GM18508 (cell line): Measurements from ENCODE around the gene DTYMK.

Experiments
- ATAC-seq: cut with Tn5 transposase; IDR thresholded peaks from one replicate; pipeline ENCODE4 v1.9.1; 2021; ENCODE audit warnings: moderate number of reproducible peaks; ENCODE audit not compliant: insufficient read depth, unreplicated experiment

Gene DTYMK

DNA sequence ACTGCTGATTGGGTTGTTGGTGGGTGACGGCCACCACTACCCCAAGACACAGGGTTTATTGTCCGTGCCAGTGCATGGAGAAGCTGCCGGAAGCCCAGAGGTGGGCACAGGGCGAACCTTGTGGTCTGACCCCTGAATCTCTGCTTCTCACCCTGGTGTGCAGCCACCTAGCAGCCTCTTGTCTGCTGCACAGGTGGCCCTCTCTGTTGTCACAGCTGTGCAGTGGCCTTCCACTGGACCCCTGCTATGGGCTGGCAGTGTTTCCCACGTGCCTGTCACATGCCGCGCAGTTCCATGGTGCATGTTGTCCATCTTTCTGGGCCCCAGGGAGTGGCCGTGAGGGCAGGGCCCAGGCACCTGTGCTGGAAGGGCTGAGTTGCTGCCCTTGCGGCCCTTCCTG lies 33.9 kb downstream of the DTYMK start:
- no peak for ATAC-seq

DNA sequence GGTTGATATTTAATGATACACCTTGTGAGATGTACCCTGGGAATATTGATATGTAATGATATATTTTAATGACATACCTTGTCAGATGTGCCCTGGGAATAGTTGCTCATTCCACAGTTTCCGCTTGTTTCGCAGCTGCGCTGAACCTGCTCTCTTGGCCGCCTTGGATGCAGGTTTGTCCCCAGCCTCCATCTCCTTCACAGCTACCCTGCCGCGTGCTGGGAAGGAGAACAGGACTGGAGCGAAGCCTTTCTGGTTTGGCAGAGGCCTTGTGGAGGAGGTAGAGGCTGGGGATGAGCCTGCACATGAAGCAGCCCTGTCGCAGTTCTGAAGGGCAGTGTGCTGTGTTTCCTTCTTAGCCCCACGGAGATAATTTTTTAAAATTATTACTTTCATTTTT lies 34.5 kb downstream of the DTYMK start:
- no peak for ATAC-seq

DNA sequence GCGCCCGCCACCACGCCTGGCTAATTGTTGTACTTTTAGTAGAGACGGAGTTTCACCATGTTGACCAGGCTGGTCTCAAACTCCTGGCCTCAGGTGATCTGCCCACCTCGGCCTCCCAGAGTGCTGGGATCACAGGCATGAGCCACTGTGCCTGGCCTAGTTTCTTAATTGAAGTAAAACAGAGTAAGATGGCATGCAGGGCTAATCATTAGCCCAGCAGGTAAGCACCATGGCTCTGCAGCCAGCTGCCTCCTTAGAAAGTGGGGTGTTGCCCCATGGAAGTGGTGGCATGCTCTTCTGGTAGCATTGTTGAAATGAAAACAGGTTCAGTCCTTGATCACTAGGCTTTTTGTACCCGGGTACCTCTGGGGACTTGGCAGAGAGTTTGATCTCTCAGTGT lies 36.7 kb downstream of the DTYMK start:
- ATAC-seq, result no peak

DNA sequence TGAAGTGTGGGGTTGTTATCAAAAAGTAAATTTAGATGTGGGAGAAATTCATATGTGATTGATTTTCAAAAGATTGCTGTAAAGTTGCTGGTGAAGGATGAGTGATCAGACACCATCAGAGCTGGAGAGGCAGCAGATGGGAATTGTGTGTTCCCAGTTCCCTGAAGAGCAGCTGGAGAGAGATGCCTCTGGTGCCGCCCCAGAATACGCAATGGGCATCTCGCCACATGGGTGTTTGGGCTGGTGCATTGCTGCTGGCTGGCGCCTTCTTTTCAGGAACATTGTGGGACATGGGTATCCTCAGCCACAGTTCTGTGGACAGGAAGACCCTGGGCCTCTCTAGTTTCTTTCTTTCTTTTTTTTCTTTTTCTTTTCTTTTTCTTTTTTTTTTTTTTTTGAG lies 37.2 kb downstream of the DTYMK start:
- no peak for ATAC-seq

DNA sequence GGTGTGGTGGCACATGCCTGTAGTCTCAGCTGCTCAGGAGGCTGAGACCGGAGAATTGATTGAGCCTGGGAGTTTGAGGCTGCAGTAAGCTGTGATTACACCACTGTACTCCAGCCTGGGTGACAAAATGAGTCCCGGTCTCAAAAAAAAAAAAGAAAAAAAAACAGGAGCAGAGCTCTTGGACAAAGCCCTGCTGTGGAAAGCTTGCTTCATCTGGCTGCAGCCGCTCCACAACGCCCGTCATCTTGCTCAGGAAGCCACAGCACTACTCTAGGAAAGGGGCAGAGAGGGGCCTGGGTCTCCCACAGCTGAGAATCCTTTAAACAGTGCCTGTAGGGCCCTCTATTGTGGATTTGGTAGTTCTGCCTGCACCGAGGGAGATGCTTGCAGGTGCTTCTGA lies 38.2 kb downstream of the DTYMK start:
- ATAC-seq, result no peak

DNA sequence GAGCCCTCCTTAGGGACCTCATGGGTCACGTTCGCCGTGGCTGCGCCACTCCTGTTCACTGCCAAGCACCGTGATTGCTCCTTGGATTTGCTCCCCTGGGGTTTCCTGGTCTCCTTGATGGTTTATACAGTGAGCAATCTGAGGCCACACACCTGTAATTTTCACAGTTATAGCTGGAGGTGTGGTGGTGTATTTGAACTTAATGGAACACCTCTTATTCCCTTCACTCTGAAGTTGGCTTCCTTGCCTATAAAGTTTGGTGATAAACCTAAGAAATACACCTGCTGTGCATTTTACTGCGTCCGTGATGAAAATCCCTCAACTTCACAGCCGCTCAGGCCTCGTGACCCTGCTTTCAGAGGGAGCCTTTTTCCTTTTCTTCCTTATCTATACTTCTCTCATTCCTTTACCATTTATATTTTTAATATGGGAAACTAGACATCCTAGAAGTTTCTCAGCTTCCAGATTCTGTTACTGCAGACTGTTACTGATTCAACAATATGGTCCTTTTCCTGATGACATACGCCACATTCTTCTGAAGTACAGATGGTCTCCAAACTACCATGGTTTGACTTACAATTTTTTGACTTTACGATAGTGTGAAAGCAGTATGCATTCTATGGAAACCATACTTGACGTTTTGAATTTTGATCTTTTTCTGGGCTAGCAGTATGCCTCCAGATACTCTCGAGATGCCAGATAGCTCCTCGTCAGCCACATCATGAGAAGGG lies 40.5 kb downstream of the DTYMK start:
- ATAC-seq, result no peak

GRCh38 chr2:241645056-241645914 lies 41.3 kb downstream of the DTYMK start:
- no peak for ATAC-seq

DNA sequence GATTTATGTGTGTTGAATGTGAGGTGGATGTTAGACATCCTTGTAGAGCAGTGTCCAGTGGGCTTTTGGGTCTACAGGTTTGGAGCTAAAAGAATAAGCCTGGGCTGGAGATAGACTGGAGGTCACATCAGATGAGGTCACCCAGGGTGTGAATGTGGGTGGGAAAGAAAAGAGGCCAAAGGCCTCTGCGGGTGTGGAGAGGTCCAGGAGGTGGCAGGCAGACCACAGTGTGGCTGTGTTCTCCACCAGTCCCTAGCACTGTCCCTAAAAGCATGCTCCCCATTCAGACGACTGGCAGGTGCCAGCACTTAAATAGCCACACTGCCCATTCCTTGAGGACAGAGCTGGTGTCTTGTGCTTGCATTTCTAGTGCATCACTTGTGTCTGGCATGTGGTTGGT lies 45.0 kb downstream of the DTYMK start:
- no peak for ATAC-seq

- no peak for ATAC-seq
Observed at GRCh38 chr2:241640165-241640795, 46.3 kb downstream of the DTYMK start.

DNA sequence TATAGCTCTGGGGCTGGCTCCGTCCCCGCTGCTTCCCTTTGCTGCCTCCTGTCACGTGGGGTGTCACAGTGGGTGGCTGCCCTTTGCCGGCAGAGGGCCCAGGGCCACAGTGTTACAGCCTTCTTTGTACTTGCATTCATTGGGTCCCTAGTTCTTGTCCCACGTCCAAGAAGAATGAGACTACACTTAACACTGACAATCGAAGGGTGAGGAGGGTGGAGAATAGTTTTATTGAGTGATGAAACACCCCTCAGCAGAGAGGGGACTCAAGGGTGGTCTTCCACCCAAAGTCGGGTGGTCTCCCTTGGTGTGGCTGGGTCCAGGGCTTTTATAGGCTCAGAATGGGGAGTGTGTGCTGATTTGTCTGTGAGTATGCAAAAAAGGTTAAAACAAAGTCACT lies 47.2 kb downstream of the DTYMK start:
- ATAC-seq, result no peak

DNA sequence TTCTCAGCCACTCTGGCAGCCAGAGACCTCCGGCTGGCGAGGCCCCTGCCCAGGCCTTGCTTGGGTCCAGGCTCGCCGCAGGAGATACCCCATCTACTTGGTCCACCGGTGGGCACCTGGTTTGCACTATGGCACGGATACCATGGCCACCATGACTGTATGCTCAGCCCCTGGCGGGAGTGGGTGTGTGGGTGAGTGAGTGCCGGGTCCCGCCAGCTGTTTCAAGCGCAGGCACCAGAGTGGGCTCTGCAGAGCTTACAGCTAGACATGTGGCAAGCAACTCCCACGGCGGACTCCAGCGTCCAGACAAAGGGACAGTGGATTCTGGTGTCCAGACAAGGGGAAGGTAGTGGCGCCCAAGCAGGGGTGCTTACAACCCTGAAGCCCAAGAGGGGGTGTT lies 47.7 kb downstream of the DTYMK start:
- ATAC-seq, result no peak

GRCh38 chr2:241637795-241638660 lies 48.6 kb downstream of the DTYMK start:
- ATAC-seq, result no peak

- ATAC-seq, result no peak
Observed at GRCh38 chr2:241637018-241637794, 49.4 kb downstream of the DTYMK start, which contains the start of the genes ATG4B and THAP4. Gene ATG4B, plus strand, starts transcription at chr2:241637693. Its CDS starts 22 bp downstream, at chr2:241637715. Gene THAP4, minus strand, starts transcription at chr2:241637158. Its CDS starts 141 bp downstream, at chr2:241637017.

GRCh38 chr2:241636182-241637017 lies 50.2 kb downstream of the DTYMK start:
- ATAC-seq, result no peak

DNA sequence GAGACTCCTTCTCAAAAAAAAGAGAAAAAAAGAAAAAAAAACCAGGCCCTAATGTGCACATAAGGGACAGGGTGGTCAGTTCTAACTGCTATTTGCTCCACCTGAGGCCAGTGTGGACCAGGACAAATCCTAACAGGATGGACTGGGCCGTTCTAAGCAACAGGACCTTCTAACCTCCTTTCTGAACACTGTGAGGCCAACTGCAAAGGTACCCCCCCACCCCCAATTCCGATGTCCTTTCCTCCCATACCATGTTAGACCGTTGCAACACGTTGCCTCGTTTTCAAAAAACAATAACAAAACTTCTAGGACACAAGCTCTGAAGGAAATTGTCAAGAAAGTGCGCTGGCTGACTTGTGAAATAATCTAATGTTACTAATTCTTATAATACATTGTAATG lies 50.9 kb downstream of the DTYMK start:
- no peak for ATAC-seq

- ATAC-seq, result no peak
Observed at GRCh38 chr2:241633561-241633960, 53.1 kb downstream of the DTYMK start.

GRCh38 chr2:241632478-241633325 lies 53.9 kb downstream of the DTYMK start:
- ATAC-seq, result no peak
